K562 (cell line): ENCODE measurements around the gene SMNDC1. TPM values are rescaled to one million over a fixed set of nuclear protein-coding genes. Genes with fewer than 3 reads are reported as not detected.

Experiments
- ATAC-seq: fragments of 200-7000 bp; cut with Tn5 transposase; 3 replicates; pipeline ENCODE4 v1.9.1; 2020; ENCODE audit warnings: moderate library complexity
- BruUV-seq: library from RNA; stranded (reverse); fragments of 400-500 nt; replicated peaks from 2 replicates; lab custom pipeline; 2021; lab: Mats Ljungman, UMichigan
- CTCF ChIA-PET: fragments of 300-600 bp; formaldehyde crosslinking; extraction: SDS; loops from one replicate; lab custom pipeline; 2021; ENCODE audit warnings: low intra/inter-chr PET ratio; lab: Yijun Ruan, JAX
- POLR2A ChIA-PET: fragments of 300-600, 350-650 bp; sonication (Branson Sonifier 250); formaldehyde crosslinking; extraction: SDS; loops from one replicate; lab custom pipeline; 2021; ENCODE audit warnings: antibody characterized with exemption, inconsistent platforms; lab: Yijun Ruan, JAX
- DNase-seq, 4 experiments: peaks; one replicate each; pipeline versions ENCODE4 v3.0.0 to v3.0.0-alpha.2; 2011 to 2018; ENCODE audit warnings: low spot score in 3 of 4, mixed read lengths in 3 of 4; ENCODE audit errors: extremely low read depth in 1 of 4
- FAIRE-seq: peaks from 2 replicates; lab custom pipeline; 2011; peaks lifted over from hg19 to GRCh38; lab: Jason Lieb, UNC
- H2AFZ ChIP-seq: 2 replicates; pipeline ENCODE4 v1.6.0; 2011; ENCODE audit warnings: low read depth, low read length, control low read depth, inconsistent platforms
- H3K27ac ChIP-seq: fragments of 200-600 bp; 3 replicates; pipeline ENCODE4 v1.8.0; 2011; ENCODE audit warnings: low read depth, mild to moderate bottlenecking, control low read depth, inconsistent platforms, low read length, moderate library complexity, mixed read lengths; ENCODE audit errors: extremely low read depth
- H3K27me3 ChIP-seq, 2 experiments: fragments of 300-600 bp in 1 of 2; 2 replicates in 1 of 2; 3 replicates in 1 of 2; pipeline versions ENCODE4 v1.6.0 to v1.8.0; 2011; ENCODE audit warnings: inconsistent platforms in 2 of 2, low read length in 2 of 2, mild to moderate bottlenecking in 1 of 2, mixed read lengths in 1 of 2, moderate library complexity in 1 of 2; ENCODE audit not compliant: control insufficient read depth in 2 of 2, insufficient read depth in 2 of 2
- H3K36me3 ChIP-seq: fragments of 300-600 bp; 3 replicates; pipeline ENCODE4 v1.8.0; 2011; ENCODE audit warnings: mild to moderate bottlenecking, low read length, inconsistent platforms; ENCODE audit not compliant: control insufficient read depth, insufficient read depth
- H3K4me1 ChIP-seq, 2 experiments: fragments of 200-600 bp in 1 of 2; replicated peaks in 1 of 2; 2 replicates in 1 of 2; 3 replicates in 1 of 2; pipeline versions ENCODE4 v1.5.1 to v1.8.0; 2011; ENCODE audit warnings: inconsistent platforms in 2 of 2, low read length in 2 of 2, mild to moderate bottlenecking in 1 of 2, mixed read lengths in 1 of 2, moderate library complexity in 1 of 2; ENCODE audit not compliant: control insufficient read depth in 2 of 2, insufficient read depth in 2 of 2
- H3K4me2 ChIP-seq: 2 replicates; pipeline ENCODE4 v1.6.1; 2011; ENCODE audit warnings: low read length, control low read depth, inconsistent platforms, mixed read lengths; ENCODE audit not compliant: insufficient read depth
- H3K4me3 ChIP-seq: fragments of 200-600 bp; sonication (generic), shearing (Covaris generic); 2 replicates; pipeline ENCODE4 v1.5.1; 2016; ENCODE audit warnings: control low read depth, inconsistent platforms
- H3K79me2 ChIP-seq: fragments of 200-600 bp; 3 replicates; pipeline ENCODE4 v1.8.0; 2011; ENCODE audit warnings: low read length, inconsistent platforms; ENCODE audit not compliant: control insufficient read depth, insufficient read depth
- H3K9ac ChIP-seq, 2 experiments: 2 replicates each; pipeline versions ENCODE4 v1.6.0 to v1.6.1; 2011; ENCODE audit warnings: low read depth in 2 of 2, low read length in 2 of 2, control low read depth in 1 of 2, inconsistent platforms in 1 of 2, mild to moderate bottlenecking in 1 of 2, mixed read lengths in 1 of 2; ENCODE audit not compliant: insufficient read depth in 1 of 2
- H3K9me1 ChIP-seq: one replicate; pipeline ENCODE4 v1.6.0; 2011; ENCODE audit warnings: inconsistent platforms, mild to moderate bottlenecking, low read length, moderate library complexity; ENCODE audit not compliant: control insufficient read depth, insufficient read depth
- H3K9me3 ChIP-seq: replicated peaks from 2 replicates; pipeline ENCODE4 v1.5.1; 2011; ENCODE audit warnings: low read depth, low read length, inconsistent platforms; ENCODE audit not compliant: control insufficient read depth, insufficient read depth
- H4K20me1 ChIP-seq: replicated peaks from 2 replicates; pipeline ENCODE4 v1.6.1; 2011; ENCODE audit warnings: low read length, inconsistent platforms, mixed read lengths; ENCODE audit not compliant: control insufficient read depth, insufficient read depth
- ATF7 ChIP-seq: fragments of 450-650 bp; IDR thresholded peaks from 2 replicates; pipeline ENCODE4 v1.7.1; 2014; ENCODE audit warnings: mild to moderate bottlenecking, moderate library complexity
- FOXK1 ChIP-seq: sonication (generic); formaldehyde crosslinking; IDR thresholded peaks from 2 replicates; pipeline ENCODE4 v1.8.0; 2022; ENCODE audit warnings: missing genetic modification reagents, mild to moderate bottlenecking, borderline replicate concordance
- HDAC3 ChIP-seq: fragments of 450-650 bp; IDR thresholded peaks from 2 replicates; pipeline ENCODE4 v1.6.1; 2018; ENCODE audit warnings: borderline replicate concordance, mild to moderate bottlenecking, moderate library complexity; ENCODE audit not compliant: partially characterized antibody
- MTF1 ChIP-seq: fragments of 250-450 bp; sonication (Bioruptor Pico); IDR thresholded peaks from 2 replicates; pipeline ENCODE4 v1.9.0; 2021; ENCODE audit warnings: moderate library complexity, mild to moderate bottlenecking, inconsistent platforms, borderline replicate concordance
- NFXL1 ChIP-seq: fragments of 450-650 bp; formaldehyde crosslinking; IDR thresholded peaks from 2 replicates; pipeline ENCODE4 v1.4.0; 2021; ENCODE audit warnings: mild to moderate bottlenecking
- STAT5B ChIP-seq: fragments of 250-450 bp; sonication (Bioruptor Pico); IDR thresholded peaks from 2 replicates; pipeline ENCODE4 v1.8.0; 2021; ENCODE audit warnings: mild to moderate bottlenecking, inconsistent platforms
- USF2 ChIP-seq: sonication (generic); formaldehyde crosslinking; IDR thresholded peaks from 2 replicates; pipeline ENCODE4 v1.5.0; 2020; ENCODE audit warnings: missing genetic modification reagents
- ZBTB1 ChIP-seq: sonication (generic); formaldehyde crosslinking; IDR thresholded peaks from 2 replicates; pipeline ENCODE4 v1.8.1; 2023; ENCODE audit warnings: missing genetic modification reagents, low read depth, mild to moderate bottlenecking, borderline replicate concordance
- ZNF695 ChIP-seq: fragments of 450-650 bp; formaldehyde crosslinking; IDR thresholded peaks from 2 replicates; pipeline ENCODE4 v1.4.0; 2020; ENCODE audit warnings: mild to moderate bottlenecking, moderate library complexity
- WGBS: fragments of 100-300 bp; shearing (Covaris generic); methylation state at CpG from one replicate; pipeline ENCODE4 v1.1.6; 2016; ENCODE audit warnings: low coverage, mixed read lengths; ENCODE audit not compliant: insufficient coverage; ENCODE audit errors: missing lambda C conversion rate; 5-methylcytosine and 5-hydroxymethylcytosine counted together
- in situ Hi-C: fragments of 300-500 bp; cut with MboI; formaldehyde crosslinking; loops from 4 replicates; pipeline ENCODE4 v1.15.0; 2018; ENCODE audit warnings: inconsistent platforms, mixed read lengths
- intact Hi-C: fragments of 100-400 bp; cut with micrococcal nuclease; formaldehyde crosslinking; loops from 2 replicates; pipeline ENCODE4 v1.14.2; 2022
- polyA plus RNA-seq, 8 experiments: library from polyadenylated mRNA; depleted of rRNA in 4 of 8; stranded (reverse) in 5 of 8; unstranded in 3 of 8; fragments of >200 nt; fragmentation: Nextera tagmentation in 2 of 8; fragmentation: Illumina TruSeq in 1 of 8; extraction: Ambion mirVana in 2 of 8; extraction: Trizol in 1 of 8; gene quantifications; 2 replicates each; pipeline versions ENCODE4 v1.2.1 to v1.2.3, GENCODE V29; 2011 to 2014; ENCODE audit warnings: inconsistent platforms in 1 of 8, missing spikeins in 1 of 8
- total RNA-seq, 7 experiments: library from RNA; depleted of rRNA in 6 of 7; stranded (reverse); fragments of >200 nt in 6 of 7; fragmentation: Illumina TruSeq in 2 of 7; extraction: Trizol in 2 of 7; gene quantifications; 2 replicates each; pipeline versions ENCODE4 v1.2.1 to v1.2.3, GENCODE V29; 2011 to 2021; ENCODE audit warnings: low replicate concordance in 1 of 7
- TF ChIP-seq, protein P1 (sequence below), 2 experiments: IDR thresholded peaks in 1 of 2; conservative IDR thresholded peaks in 1 of 2; 2 replicates each; pipeline ENCODE4 v1.6.1; 2016; ENCODE audit warnings: low read depth in 2 of 2, mild to moderate bottlenecking in 1 of 2, missing compliant biosample characterization in 1 of 2, missing genetic modification characterization in 1 of 2, moderate library complexity in 1 of 2

The SMNDC1 gene
- total and polyA plus RNA-seq, 9 of the 15 experiments (the other 6 are each of a cell fraction or from before 2014, with no cell fraction given), result 6.8 to 35.8 (median 12.3) TPM

GRCh38 chr10:110327262-110327914 is 22.7 kb upstream of the SMNDC1 start:
- Histone ChIP-seq H3K4me3 (no peak overlapping the region), H3K27me3 (peaks cover 3 to 10% of the 10 kb centered on the region in 2 experiments; a peak in 1 of 5 replicates), H3K79me2 (no peaks in the 10 kb centered on the region), H3K9me3 (no peaks in the 10 kb centered on the region; the same call in 1 of the 2 replicates), H3K4me1 (no peaks in the 10 kb centered on the region), H3K9ac (no peak overlapping the region), H3K4me2 (no peak overlapping the region), H3K27ac (no peak overlapping the region), H4K20me1 (no peaks in the 10 kb centered on the region), H3K9me1 (no peaks in the 10 kb centered on the region), H2AFZ (no peak overlapping the region), H3K36me3 (no peaks in the 10 kb centered on the region)
- BruUV-seq, result no TSS peak
- in situ Hi-C loops, result loop anchor here (10.0 kb wide), 1 partner anchor 1847 kb away; no protein-coding TSS in a partner anchor
- DNase-seq (no peak), FAIRE-seq (no peak), ATAC-seq (no peak)
- TF ChIP-seq FOXK1 (no peak), ZNF695 (no peak)
- ChIA-PET CTCF (no interaction called here), POLR2A (interaction anchor here (0.6 kb wide), 1 partner anchor 175 kb away, joined by 4 read pairs; no protein-coding TSS in a partner anchor)
- WGBS, result 2% methylated on average over 5 of the region's 5 CpGs
- intact Hi-C loops, result no loop called here

DNA sequence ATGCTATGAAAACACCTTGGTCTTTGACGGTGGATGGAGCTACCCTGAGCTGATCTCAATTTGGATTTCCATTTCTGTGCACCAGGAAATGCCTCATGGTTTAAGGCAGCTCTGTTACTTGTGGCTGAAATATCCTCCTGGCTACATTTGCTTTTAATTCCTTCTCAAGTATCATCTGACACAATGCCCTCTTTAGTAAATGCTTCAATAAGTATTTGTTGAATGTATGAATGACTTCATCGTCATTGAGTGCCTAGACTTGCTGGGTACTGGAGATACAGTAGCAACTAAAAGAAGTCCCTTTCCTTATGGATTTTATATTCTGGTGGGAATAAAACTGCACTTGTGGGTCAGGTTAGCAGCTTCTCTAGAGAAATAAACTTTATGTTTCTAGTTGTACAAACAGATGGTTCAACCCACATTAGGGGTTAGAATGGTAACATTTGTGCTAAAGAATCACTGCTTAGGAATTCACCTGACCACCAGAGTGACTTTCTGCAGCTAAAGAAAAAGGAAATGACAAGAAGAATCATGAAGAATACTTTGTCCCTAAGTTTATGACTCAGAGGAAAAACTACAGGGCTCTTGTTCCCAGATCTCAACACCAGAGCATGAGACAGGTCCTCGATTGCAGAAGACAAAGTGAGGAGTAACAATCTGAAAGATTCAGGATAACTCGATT is 21.8 kb upstream of the SMNDC1 start:
- Histone ChIP-seq H3K36me3 (no peaks in the 10 kb centered on the region), H3K9ac (no peak overlapping the region), H2AFZ (no peak overlapping the region), H3K9me3 (no peaks in the 10 kb centered on the region; the same call in 1 of the 2 replicates), H3K4me1 (no peaks in the 10 kb centered on the region), H4K20me1 (no peaks in the 10 kb centered on the region), H3K9me1 (no peaks in the 10 kb centered on the region), H3K79me2 (no peaks in the 10 kb centered on the region), H3K4me2 (no peak overlapping the region), H3K4me3 (no peak overlapping the region), H3K27ac (no peak overlapping the region), H3K27me3 (peaks cover 3 to 10% of the 10 kb centered on the region in 2 experiments; a peak in 1 of 5 replicates)
- in situ Hi-C loops, result loop anchor here (10.0 kb wide), 1 partner anchor 1848 kb away; no protein-coding TSS in a partner anchor
- CTCF ChIA-PET, result no interaction called here
- intact Hi-C loops, result no loop called here
- no TSS peak for BruUV-seq
- ATAC-seq (no peak), FAIRE-seq (no peak), DNase-seq (no peak)
- POLR2A ChIA-PET, result interaction anchor here (1.0 kb wide), 1 partner anchor 22 kb away, joined by 3 read pairs; the partner anchor contains the start of gene SMNDC1
- WGBS, result 2% methylated on average over 4 of the region's 4 CpGs
- TF ChIP-seq ZBTB1, result no peak
- no peak for TF ChIP-seq HDAC3
- TF ChIP-seq STAT5B, result no peak
- TF ChIP-seq USF2, result no peak
- no peak for TF ChIP-seq NFXL1
- TF ChIP-seq MTF1, result no peak
- TF ChIP-seq ATF7, result no peak
- TF ChIP-seq, protein P1, sequence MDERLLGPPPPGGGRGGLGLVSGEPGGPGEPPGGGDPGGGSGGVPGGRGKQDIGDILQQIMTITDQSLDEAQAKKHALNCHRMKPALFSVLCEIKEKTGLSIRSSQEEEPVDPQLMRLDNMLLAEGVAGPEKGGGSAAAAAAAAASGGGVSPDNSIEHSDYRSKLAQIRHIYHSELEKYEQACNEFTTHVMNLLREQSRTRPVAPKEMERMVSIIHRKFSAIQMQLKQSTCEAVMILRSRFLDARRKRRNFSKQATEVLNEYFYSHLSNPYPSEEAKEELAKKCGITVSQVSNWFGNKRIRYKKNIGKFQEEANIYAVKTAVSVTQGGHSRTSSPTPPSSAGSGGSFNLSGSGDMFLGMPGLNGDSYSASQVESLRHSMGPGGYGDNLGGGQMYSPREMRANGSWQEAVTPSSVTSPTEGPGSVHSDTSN (CRISPR knock-in tag; IDR thresholded peaks at IDR 0.05; ENCODE audit: low read depth), result no peak
- TF ChIP-seq, protein P1 (tag; conservative IDR thresholded peaks at IDR 0.05; ENCODE audit: low read depth), result no peak
